ENCODE measurements around the gene ZFAND2B. TPM values are rescaled to one million over a fixed set of nuclear protein-coding genes. Genes with fewer than 3 reads are reported as not detected.

The ZFAND2B gene
- total RNA-seq, 1 donor from 2014 or later: 49.5 TPM

- Mint-ChIP-seq H3K27ac (ENCODE audit: unreplicated experiment) (no peak overlapping the region), H3K4me3 (ENCODE audit: unreplicated experiment) (no peak overlapping the region), H3K4me1 (ENCODE audit: low read depth, unreplicated experiment) (peaks cover 11% of the 10 kb centered on the region), H3K27me3 (ENCODE audit: unreplicated experiment) (peaks cover 15% of the 10 kb centered on the region), H3K36me3 (ENCODE audit: unreplicated experiment) (no peaks in the 10 kb centered on the region), H3K9me3 (ENCODE audit: unreplicated experiment) (peaks cover 17% of the 10 kb centered on the region)
- TF ChIP-seq CTCF (IDR thresholded peaks at IDR 0.05; ENCODE audit: partially characterized antibody, unreplicated experiment): no peak
- DNase-seq: no peak
Measured at GRCh38 chr2:219172231-219173154, 34.1 kb upstream of the ZFAND2B start.

GRCh38 chr2:219173176-219173575 lies 33.4 kb upstream of the ZFAND2B start:
- TF ChIP-seq CTCF (IDR thresholded peaks at IDR 0.05; ENCODE audit: partially characterized antibody, unreplicated experiment): no peak
- Mint-ChIP-seq H3K36me3 (ENCODE audit: unreplicated experiment) (no peaks in the 10 kb centered on the region), H3K27me3 (ENCODE audit: unreplicated experiment) (peaks cover 18% of the 10 kb centered on the region), H3K9me3 (ENCODE audit: unreplicated experiment) (peaks cover 18% of the 10 kb centered on the region), H3K4me1 (ENCODE audit: low read depth, unreplicated experiment) (peaks cover 11% of the 10 kb centered on the region), H3K27ac (ENCODE audit: unreplicated experiment) (no peak overlapping the region), H3K4me3 (ENCODE audit: unreplicated experiment) (no peak overlapping the region)
- DNase-seq: no peak

- Mint-ChIP-seq H3K27me3 (ENCODE audit: unreplicated experiment) (peaks cover 23% of the 10 kb centered on the region), H3K9me3 (ENCODE audit: unreplicated experiment) (peaks cover 23% of the 10 kb centered on the region), H3K4me1 (ENCODE audit: low read depth, unreplicated experiment) (peaks cover 14% of the 10 kb centered on the region), H3K4me3 (ENCODE audit: unreplicated experiment) (peak overlapping the region; percentile 55), H3K27ac (ENCODE audit: unreplicated experiment) (peak overlapping the region; percentile 36), H3K36me3 (ENCODE audit: unreplicated experiment) (no peaks in the 10 kb centered on the region)
- no peak for TF ChIP-seq CTCF (IDR thresholded peaks at IDR 0.05; ENCODE audit: partially characterized antibody, unreplicated experiment)
- DNase-seq: no peak
Measured at GRCh38 chr2:219174146-219174545, 32.4 kb upstream of the ZFAND2B start.

- H3K27me3 Mint-ChIP-seq (ENCODE audit: unreplicated experiment): peaks cover 25% of the 10 kb centered on the region
- TF ChIP-seq CTCF (IDR thresholded peaks at IDR 0.05; ENCODE audit: partially characterized antibody, unreplicated experiment): no peak
- no peaks in the 10 kb centered on the region for H3K36me3 Mint-ChIP-seq (ENCODE audit: unreplicated experiment)
- H3K9me3 Mint-ChIP-seq (ENCODE audit: unreplicated experiment): peaks cover 25% of the 10 kb centered on the region
- H3K4me1 Mint-ChIP-seq (ENCODE audit: low read depth, unreplicated experiment): peaks cover 16% of the 10 kb centered on the region
- no peak overlapping the region for H3K27ac Mint-ChIP-seq (ENCODE audit: unreplicated experiment)
- no peak for DNase-seq
- H3K4me3 Mint-ChIP-seq (ENCODE audit: unreplicated experiment): peak overlapping the region; percentile 89
Measured at GRCh38 chr2:219174801-219175200, 31.8 kb upstream of the ZFAND2B start.

GRCh38 chr2:219175486-219175885 lies 31.1 kb upstream of the ZFAND2B start:
- Mint-ChIP-seq H3K27ac (ENCODE audit: unreplicated experiment) (peak overlapping the region; percentile 82), H3K9me3 (ENCODE audit: unreplicated experiment) (peaks cover 23% of the 10 kb centered on the region), H3K4me3 (ENCODE audit: unreplicated experiment) (peak overlapping the region; percentile 89), H3K4me1 (ENCODE audit: low read depth, unreplicated experiment) (peaks cover 16% of the 10 kb centered on the region), H3K36me3 (ENCODE audit: unreplicated experiment) (no peaks in the 10 kb centered on the region), H3K27me3 (ENCODE audit: unreplicated experiment) (peaks cover 25% of the 10 kb centered on the region)
- DNase-seq: no peak
- no peak for TF ChIP-seq CTCF (IDR thresholded peaks at IDR 0.05; ENCODE audit: partially characterized antibody, unreplicated experiment)

Measured in glutamatergic neuron (in vitro differentiated cells).